GM18519 (cell line): ENCODE results near the gene PLCB1.

Source experiments
- ATAC-seq: cut with Tn5 transposase; IDR thresholded peaks from one replicate; pipeline ENCODE4 v1.9.1; 2021; ENCODE audit warnings: mild to moderate bottlenecking, moderate library complexity; ENCODE audit not compliant: unreplicated experiment, low FRiP score

Gene PLCB1

GRCh38 chr20:8390037-8390433 lies 258.0 kb downstream of the PLCB1 start:
- no peak for ATAC-seq

GRCh38 chr20:8390500-8390899 lies 258.4 kb downstream of the PLCB1 start:
- no peak for ATAC-seq

- no peak for ATAC-seq
Observed at GRCh38 chr20:8393381-8393780, 261.3 kb downstream of the PLCB1 start.

- peak; percentile 86 for ATAC-seq
Observed at GRCh38 chr20:8394308-8394945, 262.4 kb downstream of the PLCB1 start.

GRCh38 chr20:8395956-8396355 lies 263.9 kb downstream of the PLCB1 start:
- no peak for ATAC-seq

- no peak for ATAC-seq
Observed at GRCh38 chr20:8398263-8399051, 266.4 kb downstream of the PLCB1 start.

- ATAC-seq = peak; percentile 98
Observed at GRCh38 chr20:8399947-8400346, 267.9 kb downstream of the PLCB1 start.

- no peak for ATAC-seq
Observed at GRCh38 chr20:8400486-8400885, 268.4 kb downstream of the PLCB1 start.

- ATAC-seq = no peak
Observed at GRCh38 chr20:8401556-8401955, 269.5 kb downstream of the PLCB1 start.

- ATAC-seq = no peak
Observed at GRCh38 chr20:8402798-8403197, 270.7 kb downstream of the PLCB1 start.

- ATAC-seq = peak; percentile 25
Observed at GRCh38 chr20:8404912-8405635, 273.0 kb downstream of the PLCB1 start.

- no peak for ATAC-seq
Observed at GRCh38 chr20:8406391-8406790, 274.3 kb downstream of the PLCB1 start.

- no peak for ATAC-seq
Observed at GRCh38 chr20:8408587-8409307, 276.7 kb downstream of the PLCB1 start.

- ATAC-seq = no peak
Observed at GRCh38 chr20:8413691-8414090, 281.6 kb downstream of the PLCB1 start.

GRCh38 chr20:8414586-8415274 lies 282.7 kb downstream of the PLCB1 start:
- ATAC-seq = no peak

GRCh38 chr20:8421981-8422380 lies 289.9 kb downstream of the PLCB1 start:
- no peak for ATAC-seq

- ATAC-seq = no peak
Observed at GRCh38 chr20:8423482-8423881, 291.4 kb downstream of the PLCB1 start.

GRCh38 chr20:8424010-8424409 lies 291.9 kb downstream of the PLCB1 start:
- peak; percentile 49 for ATAC-seq

- no peak for ATAC-seq
Observed at GRCh38 chr20:8425016-8425415, 292.9 kb downstream of the PLCB1 start.

- ATAC-seq = no peak
Observed at GRCh38 chr20:8425802-8426201, 293.7 kb downstream of the PLCB1 start.
